HG02884 (cell line): ENCODE results near the gene ELSPBP1.
"Not testable (repeated sequence)": the region's sequence is repeated elsewhere in the genome, so short reads cannot be mapped to it uniquely, and the experiment has no call there.

Experiments
- ATAC-seq: cut with Tn5 transposase; IDR thresholded peaks from one replicate; pipeline ENCODE4 v1.9.1; 2021; ENCODE audit warnings: mild to moderate bottlenecking, moderate library complexity; ENCODE audit not compliant: unreplicated experiment

The ELSPBP1 gene

DNA sequence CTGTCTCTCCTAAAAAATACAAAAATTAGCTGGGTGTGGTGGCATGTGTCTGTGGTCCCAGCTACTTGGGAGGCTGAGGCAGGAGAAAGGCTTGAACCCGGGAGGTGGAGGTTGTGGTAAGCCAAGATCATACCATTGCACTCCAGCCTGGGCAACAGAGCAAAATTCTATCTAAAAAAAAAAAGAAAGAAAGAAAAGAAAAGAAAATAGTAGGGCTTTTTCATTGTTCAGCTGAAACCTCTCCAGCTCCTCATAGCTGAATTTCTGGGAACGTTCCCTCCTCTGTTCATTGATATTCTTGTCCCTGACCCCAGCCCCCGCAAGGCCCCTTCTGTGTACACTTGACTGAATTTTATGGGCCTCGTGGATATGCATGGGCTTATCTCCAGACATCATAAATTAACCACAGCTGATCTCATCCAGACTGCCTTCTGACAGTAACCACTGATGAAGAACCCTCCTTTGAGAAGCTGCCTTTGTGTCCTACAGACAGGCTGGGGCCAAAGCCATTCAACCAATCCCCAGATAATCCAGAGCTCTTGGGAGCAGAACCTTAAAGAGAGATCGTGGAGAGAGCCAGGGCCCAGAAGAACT is at the start of gene ELSPBP1:
ELSPBP1 (plus strand) TSS at position 424 of the 594 bp plus-strand sequence. CDS start 14,036 bp downstream, outside the sequence.
- ATAC-seq: no peak

DNA sequence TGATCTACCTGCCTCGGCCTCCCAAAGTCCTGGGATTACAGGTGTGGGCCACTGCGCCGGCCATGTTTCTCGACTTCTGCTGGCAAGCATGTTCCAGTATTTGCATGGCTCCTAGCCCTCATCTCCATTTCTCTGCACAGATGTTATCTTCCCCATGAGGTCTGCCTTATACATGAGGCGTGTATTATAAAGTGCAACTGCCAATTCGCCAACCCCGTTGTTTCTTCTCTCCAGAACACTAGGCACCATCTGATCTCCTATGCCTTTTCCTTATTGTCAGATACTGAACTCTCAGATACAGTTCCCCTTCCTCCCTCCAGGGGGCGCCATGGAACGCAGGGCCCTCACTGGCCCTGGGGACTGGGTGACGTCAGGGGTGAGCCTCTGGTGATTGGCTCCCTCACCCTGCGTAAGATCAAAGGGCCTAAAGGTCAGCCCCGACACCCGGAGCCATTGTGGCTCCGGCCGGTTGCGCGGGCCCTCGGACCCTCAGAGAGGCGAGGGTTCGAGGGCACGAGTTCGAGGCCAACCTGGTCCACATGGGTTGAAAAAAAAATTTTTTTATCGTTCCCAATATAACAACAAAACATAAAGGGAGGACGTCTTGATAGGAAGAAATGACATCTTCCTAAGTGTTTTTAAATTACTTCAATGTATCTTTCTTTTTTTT is 44.4 kb upstream of the ELSPBP1 start:
- ATAC-seq: not testable (repeated sequence)

- not testable (repeated sequence) for ATAC-seq
Observed at GRCh38 chr19:47952132-47952531, 42.3 kb upstream of the ELSPBP1 start.

DNA sequence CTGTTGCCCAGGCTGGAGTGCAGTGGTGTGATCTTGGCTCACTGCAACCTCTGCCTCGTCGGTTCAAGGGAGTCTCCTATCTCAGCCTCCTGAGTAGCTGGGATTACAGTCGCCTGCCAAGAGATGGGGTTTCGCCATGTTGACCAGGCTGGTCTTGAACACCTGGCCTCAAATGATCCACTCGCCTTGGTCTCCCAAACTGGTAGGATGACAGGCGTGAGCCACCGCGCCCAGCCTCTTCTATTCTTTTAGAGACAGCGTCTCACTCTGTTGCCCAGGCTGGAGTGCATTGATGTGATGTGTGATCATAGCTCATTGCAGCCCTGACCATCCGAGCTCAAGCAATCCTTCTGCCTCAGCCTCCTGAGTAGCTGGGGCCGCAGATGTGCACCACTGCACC is 38.5 kb upstream of the ELSPBP1 start:
- not testable (repeated sequence) for ATAC-seq

- ATAC-seq: no peak
Observed at GRCh38 chr19:47973529-47973928, 20.9 kb upstream of the ELSPBP1 start.

DNA sequence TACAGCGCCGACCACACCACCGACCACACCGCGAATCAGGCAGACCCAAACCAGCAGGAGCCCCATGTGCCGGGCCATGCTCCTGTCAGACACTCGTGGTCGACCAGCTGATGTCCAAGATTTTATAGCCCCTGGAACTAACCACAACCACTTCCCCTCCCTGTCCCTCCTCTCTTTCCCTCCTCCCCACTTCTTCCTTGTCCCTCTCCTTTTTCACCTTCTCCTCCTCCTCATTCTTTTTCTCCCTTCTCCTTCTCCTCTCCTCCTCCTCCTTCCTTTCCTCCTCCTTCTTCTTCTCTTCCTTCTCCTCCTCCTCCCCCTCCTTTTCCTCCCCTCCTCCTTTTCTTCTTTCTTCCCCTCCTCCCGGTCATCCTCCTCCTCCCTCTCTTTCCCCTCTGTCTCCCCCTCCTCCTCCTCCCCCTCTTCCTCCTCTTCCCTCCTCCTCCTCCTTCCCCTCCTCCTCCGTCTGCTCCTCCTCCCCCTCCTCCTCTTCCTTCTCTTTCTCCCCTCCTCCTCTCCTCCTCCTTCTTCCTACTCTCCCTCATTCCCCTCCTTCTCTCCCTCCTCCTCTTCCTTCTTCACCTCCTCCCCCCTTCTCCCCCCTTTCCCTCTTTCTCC is 3.1 kb upstream of the ELSPBP1 start:
- ATAC-seq: no peak

GRCh38 chr19:47992070-47992469 is 2.4 kb upstream of the ELSPBP1 start, which contains the start of gene BSPH1:
TSS of gene BSPH1 (minus strand) at chr19:47992170. CDS start at chr19:47992081, 89 bp downstream.
- no peak for ATAC-seq

DNA sequence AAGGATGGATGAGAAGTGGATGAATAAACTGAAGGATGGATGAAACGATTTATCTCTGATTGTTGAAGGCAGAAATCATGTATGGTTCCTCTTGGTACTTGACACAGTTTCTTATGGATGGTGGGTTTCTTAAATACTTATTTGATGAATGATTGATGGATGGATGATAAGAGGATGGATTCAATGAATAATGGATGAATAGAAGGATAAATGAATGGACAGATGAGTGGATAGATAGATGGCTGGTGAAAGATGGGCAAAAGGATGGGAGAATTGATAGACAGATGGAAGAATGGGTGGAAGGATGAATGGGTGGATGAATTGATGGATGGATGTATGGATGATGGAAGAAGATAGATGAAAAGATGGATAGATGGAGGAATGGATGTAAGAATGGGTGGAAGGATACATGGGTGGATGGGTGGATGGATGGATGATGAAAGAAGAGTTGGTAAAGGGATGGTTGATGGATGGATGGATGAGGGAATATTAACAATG is 1.8 kb downstream of the ELSPBP1 start:
- ATAC-seq: no peak

- no peak for ATAC-seq
Observed at GRCh38 chr19:47998800-47999199, 4.4 kb downstream of the ELSPBP1 start.

DNA sequence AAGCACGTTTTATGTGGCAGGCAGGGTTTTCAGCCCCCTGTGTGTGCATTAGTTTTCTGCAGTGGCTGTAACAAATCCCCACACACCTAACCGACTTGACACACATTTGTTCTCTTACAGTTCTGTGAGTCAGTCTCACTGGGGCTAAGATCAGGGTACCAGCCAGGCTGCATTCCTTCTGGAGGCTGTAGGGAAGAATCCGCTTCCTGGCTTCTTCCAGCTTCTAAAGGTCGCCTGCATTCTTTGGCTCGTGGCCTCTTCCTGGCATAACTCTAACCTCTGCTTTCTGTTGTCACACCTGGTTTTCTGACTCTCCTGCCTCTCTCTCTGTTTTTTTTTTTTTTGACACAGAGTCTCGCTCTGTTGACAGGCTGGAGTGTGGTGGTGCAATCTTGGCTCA is 6.4 kb downstream of the ELSPBP1 start:
- ATAC-seq: no peak

- ATAC-seq: no peak
Observed at GRCh38 chr19:48004236-48004635, 9.8 kb downstream of the ELSPBP1 start.

GRCh38 chr19:48006762-48007161 is 12.3 kb downstream of the ELSPBP1 start:
- ATAC-seq: no peak

DNA sequence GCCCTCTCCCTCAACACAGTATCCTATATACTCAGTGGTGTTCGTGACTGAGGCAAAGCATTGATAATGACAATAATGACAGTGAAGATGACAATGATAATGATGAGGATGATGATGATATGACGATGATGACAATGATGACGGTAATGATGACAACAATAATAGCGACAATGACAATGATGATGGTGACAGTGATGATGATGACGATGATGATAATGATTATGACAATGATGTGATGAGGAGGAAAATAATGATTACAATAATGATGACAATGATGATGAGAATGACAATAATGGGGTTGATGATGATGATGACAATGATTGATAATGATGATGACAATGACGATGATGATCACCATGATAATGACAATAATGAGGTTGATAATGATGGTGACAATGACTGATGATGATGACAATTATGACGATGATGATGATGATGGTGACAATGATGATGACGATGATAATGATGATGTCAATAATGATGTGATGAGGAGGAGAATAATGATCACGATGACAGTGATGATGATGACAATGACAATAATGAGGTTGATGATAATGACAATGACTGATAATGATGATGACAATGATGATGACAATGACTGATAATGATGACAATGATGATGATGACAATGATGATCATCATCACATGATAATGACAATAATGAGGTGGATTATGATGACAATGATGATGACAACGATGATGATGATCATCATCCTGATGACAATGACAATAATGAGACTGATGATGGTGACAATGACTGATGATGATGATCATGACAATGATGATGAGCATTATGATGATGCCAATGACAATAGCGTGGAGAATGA is 16.7 kb downstream of the ELSPBP1 start:
- ATAC-seq: no peak

GRCh38 chr19:48020686-48021085 is 26.3 kb downstream of the ELSPBP1 start:
- ATAC-seq: no peak

DNA sequence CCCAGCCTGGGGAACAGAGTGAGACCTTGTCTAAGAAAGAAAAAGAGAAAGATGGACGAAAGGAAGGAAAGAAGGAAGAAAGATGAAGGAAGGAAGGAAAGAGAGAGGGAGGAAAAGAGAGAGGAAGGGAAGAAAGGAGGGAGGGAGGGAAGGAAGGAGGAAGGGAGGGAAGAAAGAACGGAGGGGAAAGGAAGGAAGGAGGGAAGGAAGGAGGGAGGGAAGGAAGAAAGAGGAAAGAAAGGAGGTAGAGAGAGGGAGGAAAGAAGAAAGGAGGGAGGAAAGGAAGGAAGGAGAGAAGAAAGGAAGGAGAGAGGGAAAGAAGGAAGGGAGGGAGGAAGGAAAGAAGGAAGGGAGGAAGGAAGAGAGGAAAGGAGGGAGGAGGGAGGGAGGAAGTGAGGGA is 28.6 kb downstream of the ELSPBP1 start:
- ATAC-seq: no peak

DNA sequence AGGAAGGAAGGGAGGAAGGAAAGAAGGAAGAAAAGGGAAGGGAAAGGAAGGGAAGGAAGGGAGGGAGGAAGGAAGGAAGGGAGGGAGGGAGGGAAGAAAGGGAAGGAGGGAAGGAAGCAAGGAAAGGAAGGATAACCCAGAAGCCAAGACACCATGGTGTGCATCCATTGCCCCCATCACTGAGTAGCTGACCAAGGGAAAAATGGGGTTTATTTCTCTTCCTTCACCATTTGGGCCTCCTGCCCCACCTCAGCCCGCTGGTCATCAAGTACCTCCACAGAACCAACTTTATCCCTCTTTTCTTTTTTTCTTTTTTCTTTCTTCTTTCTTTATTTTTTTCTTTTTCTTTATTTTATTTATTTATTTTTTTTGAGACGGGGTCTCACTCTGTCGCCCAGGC is 29.1 kb downstream of the ELSPBP1 start:
- ATAC-seq: no peak

DNA sequence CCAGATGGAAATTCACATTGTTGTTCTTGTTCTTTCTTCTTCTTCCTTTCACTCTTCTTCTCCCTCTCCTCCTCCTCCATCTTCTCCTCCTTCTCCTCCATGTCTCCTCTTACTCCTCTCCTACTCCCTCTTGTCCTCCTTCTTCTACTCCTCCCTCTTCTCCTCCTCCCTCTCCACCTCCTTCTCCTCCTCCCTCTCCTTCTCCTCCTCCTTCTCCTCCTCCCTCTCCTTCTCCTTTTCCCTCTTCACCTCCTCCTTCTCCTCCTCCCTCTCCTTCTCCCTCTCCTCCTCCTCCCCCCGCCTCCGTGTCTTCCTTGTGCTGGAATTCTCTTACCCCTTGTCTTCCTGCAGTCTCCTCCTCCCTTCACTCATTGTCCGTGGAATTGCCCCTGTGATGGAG is 31.0 kb downstream of the ELSPBP1 start:
- no peak for ATAC-seq

DNA sequence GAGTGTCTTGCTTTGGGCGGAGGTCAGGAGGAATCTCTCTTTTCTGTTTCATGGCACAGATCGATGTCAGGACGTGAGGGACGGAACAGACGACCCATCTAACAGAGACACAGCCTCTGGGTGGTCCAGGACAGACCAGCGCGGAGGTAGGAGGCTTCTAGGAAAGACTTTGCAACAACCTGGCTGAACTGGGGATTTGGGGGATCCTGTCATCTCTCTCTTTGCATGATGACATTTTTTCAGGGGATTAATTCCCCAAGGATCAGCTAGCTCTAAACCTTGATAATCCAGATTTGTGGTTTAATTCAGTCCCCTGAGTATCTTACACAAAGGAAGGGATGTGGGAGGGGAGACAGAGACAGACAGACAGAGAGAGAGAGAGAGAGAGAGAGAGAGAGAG is 35.0 kb downstream of the ELSPBP1 start:
- no peak for ATAC-seq

GRCh38 chr19:48030073-48030472 is 35.6 kb downstream of the ELSPBP1 start:
- no peak for ATAC-seq

DNA sequence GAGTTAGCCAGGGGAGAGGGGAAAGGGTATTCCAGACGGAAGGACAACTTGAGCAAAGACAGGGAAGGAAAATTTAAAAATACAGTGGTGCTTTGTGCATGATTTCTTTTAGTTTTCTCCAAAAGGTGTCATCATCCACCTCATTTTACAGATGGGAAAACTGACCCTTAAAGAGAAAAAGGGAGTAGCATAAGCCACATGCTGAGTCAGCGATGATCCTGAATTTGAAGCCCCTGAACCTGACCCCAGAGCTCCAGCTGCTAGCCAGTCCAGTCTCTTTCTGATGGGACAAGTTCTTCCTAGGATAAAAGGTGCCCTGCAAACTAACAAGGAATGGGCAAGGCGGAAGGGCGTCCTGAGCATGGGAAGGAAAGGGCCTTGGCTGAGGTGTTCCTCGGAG is 39.2 kb downstream of the ELSPBP1 start:
- ATAC-seq: no peak

- ATAC-seq: no peak
Observed at GRCh38 chr19:48036765-48037164, 42.3 kb downstream of the ELSPBP1 start.
